K562 (cell line): Measurements from ENCODE around the gene FRMD5. TPM values are rescaled to one million over a fixed set of nuclear protein-coding genes. Genes with fewer than 3 reads are reported as not detected.
A peak's percentile ranks its signal among the peaks of the same experiment; 100 is the strongest.

ENCODE experiments used
- CBFA2T3 ChIP-seq: fragments of 450-650 bp; IDR thresholded peaks from 2 replicates; pipeline ENCODE4 v1.6.1; 2017
- ERF ChIP-seq: fragments of 450-650 bp; formaldehyde crosslinking; IDR thresholded peaks from 2 replicates; pipeline ENCODE4 v1.4.0; 2020; ENCODE audit warnings: mild to moderate bottlenecking, mixed read lengths
- GATAD2B ChIP-seq: fragments of 450-650 bp; IDR thresholded peaks from 2 replicates; pipeline ENCODE4 v1.6.1; 2017; ENCODE audit warnings: mild to moderate bottlenecking, borderline replicate concordance
- HIVEP1 ChIP-seq: fragments of 250-450 bp; sonication (Bioruptor Pico); IDR thresholded peaks from 2 replicates; pipeline ENCODE4 v1.4.0; 2020; ENCODE audit warnings: mild to moderate bottlenecking
- JUND ChIP-seq, 2 experiments: IDR thresholded peaks; 2 replicates in 1 of 2; 3 replicates in 1 of 2; pipeline ENCODE4 v1.6.1; 2011; ENCODE audit warnings: borderline replicate concordance in 2 of 2, low read depth in 2 of 2, low read length in 2 of 2, improper control_type of control experiment in 1 of 2, missing biosample characterization in 1 of 2, missing genetic modification characterization in 1 of 2, missing genetic modification reagents in 1 of 2
- MTA2 ChIP-seq: fragments of 450-650 bp; IDR thresholded peaks from 2 replicates; pipeline ENCODE4 v1.6.1; 2016; ENCODE audit warnings: low read depth
- MTA3 ChIP-seq: fragments of 450-650 bp; formaldehyde crosslinking; IDR thresholded peaks from 2 replicates; pipeline ENCODE4 v1.6.1; 2017; ENCODE audit warnings: mild to moderate bottlenecking, borderline replicate concordance
- SMC3 ChIP-seq: conservative IDR thresholded peaks from 2 replicates; pipeline ENCODE4 v1.6.1; 2011; ENCODE audit warnings: low read depth, low read length, improper control_type of control experiment; ENCODE audit not compliant: insufficient read depth
- TCF7L2 ChIP-seq: fragments of 150-350 bp; IDR thresholded peaks from 2 replicates; pipeline ENCODE4 v1.6.1; 2016; ENCODE audit warnings: low read depth, mild to moderate bottlenecking, low read length, moderate library complexity
- ZNF311 ChIP-seq: fragments of 250-450 bp; sonication (Bioruptor Pico); IDR thresholded peaks from 2 replicates; pipeline ENCODE4 v1.4.0; 2020; ENCODE audit warnings: mild to moderate bottlenecking, moderate library complexity
- ZNF324 ChIP-seq: fragments of 250-450 bp; sonication (Bioruptor Pico); IDR thresholded peaks from 2 replicates; pipeline ENCODE4 v1.4.0; 2020; ENCODE audit warnings: mild to moderate bottlenecking
- polyA plus RNA-seq, 8 experiments: library from polyadenylated mRNA; depleted of rRNA in 4 of 8; stranded (reverse) in 5 of 8; unstranded in 3 of 8; fragments of >200 nt; fragmentation: Nextera tagmentation in 2 of 8; fragmentation: Illumina TruSeq in 1 of 8; extraction: Ambion mirVana in 2 of 8; extraction: Trizol in 1 of 8; gene quantifications; 2 replicates each; pipeline versions ENCODE4 v1.2.1 to v1.2.3, GENCODE V29; 2011 to 2014; ENCODE audit warnings: inconsistent platforms in 1 of 8, missing spikeins in 1 of 8
- total RNA-seq, 7 experiments: library from RNA; depleted of rRNA in 6 of 7; stranded (reverse); fragments of >200 nt in 6 of 7; fragmentation: Illumina TruSeq in 2 of 7; extraction: Trizol in 2 of 7; gene quantifications; 2 replicates each; pipeline versions ENCODE4 v1.2.1 to v1.2.3, GENCODE V29; 2011 to 2021; ENCODE audit warnings: low replicate concordance in 1 of 7
- TF ChIP-seq, protein P1 (sequence below): sonication (generic); formaldehyde crosslinking; IDR thresholded peaks from 2 replicates; pipeline ENCODE4 v1.9.0; 2022; ENCODE audit warnings: mild to moderate bottlenecking, missing genetic modification reagents
- TF ChIP-seq, protein P2 (sequence below): fragments of 450-650 bp; IDR thresholded peaks from 2 replicates; pipeline ENCODE4 v1.6.1; 2016; ENCODE audit warnings: mild to moderate bottlenecking, moderate library complexity
- TF ChIP-seq, protein P3 (sequence below): fragments of 450-650 bp; IDR thresholded peaks from 2 replicates; pipeline ENCODE4 v1.6.1; 2016; ENCODE audit warnings: antibody characterized with exemption

Gene FRMD5
- total and polyA plus RNA-seq, 9 of the 15 experiments (the other 6 are each of a cell fraction or from before 2014, with no cell fraction given): 0.13 to 0.38 TPM; not detected in 7

DNA sequence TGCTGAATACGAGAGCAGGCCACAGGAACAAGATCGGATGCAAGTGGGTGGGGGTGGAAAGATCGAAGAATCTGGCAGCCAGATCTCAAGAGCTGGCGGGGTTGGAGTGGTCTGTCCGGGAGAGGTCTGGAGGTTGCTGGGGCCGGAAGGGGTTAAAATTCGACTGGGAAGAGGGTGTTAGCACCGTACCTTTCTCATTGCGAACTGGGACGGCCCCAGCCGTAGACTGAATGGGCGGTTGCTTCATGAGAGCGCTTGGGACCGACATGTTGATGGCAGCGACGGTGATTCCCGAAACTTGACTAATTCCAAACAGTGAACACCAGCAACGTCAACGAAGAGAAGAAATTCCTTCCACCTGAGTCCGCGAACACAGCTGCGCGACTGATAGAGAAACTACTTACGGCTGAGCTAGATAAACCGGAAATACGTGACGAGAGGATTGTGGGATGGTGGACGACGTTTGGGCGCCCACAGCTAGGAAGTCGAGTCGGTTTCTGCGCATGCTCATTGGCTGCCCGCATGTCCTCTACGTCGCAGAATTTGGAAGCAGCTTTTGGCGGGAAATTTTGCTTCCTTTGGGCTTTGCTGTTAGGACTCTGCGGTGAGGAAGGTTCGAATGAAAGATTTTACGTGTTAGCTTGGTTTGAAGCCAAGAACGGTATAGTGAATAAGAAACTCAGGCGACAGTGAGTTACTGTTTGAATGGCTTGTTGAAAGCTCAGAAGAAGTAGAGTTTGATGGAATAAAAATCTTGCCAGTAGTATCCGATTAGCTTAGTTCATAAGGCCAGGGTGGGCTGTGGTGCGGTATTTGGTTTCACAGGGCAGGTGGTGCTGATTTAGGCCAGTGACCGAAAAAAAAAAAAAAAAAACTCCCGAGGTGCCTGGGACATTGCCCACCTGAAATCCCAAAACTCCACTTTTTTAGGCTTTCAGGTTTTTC lies 370.5 kb downstream of the FRMD5 start, which contains the start of gene MFAP1 (continued):
- TF ChIP-seq ERF (CRISPR knock-in tag) (no peak; the same call in 1 of the 2 replicates), CBFA2T3 (peak; percentile 55), TCF7L2 (no peak), GATAD2B (peak; percentile 27; the same call in 1 of the 2 replicates), MTA3 (peak; percentile 74; the same call in 1 of the 2 replicates), HIVEP1 (CRISPR knock-in tag) (no peak), JUND (IDR thresholded peaks at IDR 0.05; ENCODE audit: borderline replicate concordance, low read depth, low read length) (peak; percentile 46; the same call in 1 of the 2 replicates), JUND (tag; IDR thresholded peaks at IDR 0.05; ENCODE audit: borderline replicate concordance, low read depth, low read length) (peak; percentile 25; the same call in 1 of the 3 replicates), MTA2 (no peak), ZNF311 (CRISPR knock-in tag) (no peak), ZNF324 (no peak), SMC3 (no peak)
- TF ChIP-seq, protein P1, sequence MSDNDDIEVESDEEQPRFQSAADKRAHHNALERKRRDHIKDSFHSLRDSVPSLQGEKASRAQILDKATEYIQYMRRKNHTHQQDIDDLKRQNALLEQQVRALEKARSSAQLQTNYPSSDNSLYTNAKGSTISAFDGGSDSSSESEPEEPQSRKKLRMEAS (CRISPR knock-in tag): peak; percentile 98
- TF ChIP-seq, protein P2, sequence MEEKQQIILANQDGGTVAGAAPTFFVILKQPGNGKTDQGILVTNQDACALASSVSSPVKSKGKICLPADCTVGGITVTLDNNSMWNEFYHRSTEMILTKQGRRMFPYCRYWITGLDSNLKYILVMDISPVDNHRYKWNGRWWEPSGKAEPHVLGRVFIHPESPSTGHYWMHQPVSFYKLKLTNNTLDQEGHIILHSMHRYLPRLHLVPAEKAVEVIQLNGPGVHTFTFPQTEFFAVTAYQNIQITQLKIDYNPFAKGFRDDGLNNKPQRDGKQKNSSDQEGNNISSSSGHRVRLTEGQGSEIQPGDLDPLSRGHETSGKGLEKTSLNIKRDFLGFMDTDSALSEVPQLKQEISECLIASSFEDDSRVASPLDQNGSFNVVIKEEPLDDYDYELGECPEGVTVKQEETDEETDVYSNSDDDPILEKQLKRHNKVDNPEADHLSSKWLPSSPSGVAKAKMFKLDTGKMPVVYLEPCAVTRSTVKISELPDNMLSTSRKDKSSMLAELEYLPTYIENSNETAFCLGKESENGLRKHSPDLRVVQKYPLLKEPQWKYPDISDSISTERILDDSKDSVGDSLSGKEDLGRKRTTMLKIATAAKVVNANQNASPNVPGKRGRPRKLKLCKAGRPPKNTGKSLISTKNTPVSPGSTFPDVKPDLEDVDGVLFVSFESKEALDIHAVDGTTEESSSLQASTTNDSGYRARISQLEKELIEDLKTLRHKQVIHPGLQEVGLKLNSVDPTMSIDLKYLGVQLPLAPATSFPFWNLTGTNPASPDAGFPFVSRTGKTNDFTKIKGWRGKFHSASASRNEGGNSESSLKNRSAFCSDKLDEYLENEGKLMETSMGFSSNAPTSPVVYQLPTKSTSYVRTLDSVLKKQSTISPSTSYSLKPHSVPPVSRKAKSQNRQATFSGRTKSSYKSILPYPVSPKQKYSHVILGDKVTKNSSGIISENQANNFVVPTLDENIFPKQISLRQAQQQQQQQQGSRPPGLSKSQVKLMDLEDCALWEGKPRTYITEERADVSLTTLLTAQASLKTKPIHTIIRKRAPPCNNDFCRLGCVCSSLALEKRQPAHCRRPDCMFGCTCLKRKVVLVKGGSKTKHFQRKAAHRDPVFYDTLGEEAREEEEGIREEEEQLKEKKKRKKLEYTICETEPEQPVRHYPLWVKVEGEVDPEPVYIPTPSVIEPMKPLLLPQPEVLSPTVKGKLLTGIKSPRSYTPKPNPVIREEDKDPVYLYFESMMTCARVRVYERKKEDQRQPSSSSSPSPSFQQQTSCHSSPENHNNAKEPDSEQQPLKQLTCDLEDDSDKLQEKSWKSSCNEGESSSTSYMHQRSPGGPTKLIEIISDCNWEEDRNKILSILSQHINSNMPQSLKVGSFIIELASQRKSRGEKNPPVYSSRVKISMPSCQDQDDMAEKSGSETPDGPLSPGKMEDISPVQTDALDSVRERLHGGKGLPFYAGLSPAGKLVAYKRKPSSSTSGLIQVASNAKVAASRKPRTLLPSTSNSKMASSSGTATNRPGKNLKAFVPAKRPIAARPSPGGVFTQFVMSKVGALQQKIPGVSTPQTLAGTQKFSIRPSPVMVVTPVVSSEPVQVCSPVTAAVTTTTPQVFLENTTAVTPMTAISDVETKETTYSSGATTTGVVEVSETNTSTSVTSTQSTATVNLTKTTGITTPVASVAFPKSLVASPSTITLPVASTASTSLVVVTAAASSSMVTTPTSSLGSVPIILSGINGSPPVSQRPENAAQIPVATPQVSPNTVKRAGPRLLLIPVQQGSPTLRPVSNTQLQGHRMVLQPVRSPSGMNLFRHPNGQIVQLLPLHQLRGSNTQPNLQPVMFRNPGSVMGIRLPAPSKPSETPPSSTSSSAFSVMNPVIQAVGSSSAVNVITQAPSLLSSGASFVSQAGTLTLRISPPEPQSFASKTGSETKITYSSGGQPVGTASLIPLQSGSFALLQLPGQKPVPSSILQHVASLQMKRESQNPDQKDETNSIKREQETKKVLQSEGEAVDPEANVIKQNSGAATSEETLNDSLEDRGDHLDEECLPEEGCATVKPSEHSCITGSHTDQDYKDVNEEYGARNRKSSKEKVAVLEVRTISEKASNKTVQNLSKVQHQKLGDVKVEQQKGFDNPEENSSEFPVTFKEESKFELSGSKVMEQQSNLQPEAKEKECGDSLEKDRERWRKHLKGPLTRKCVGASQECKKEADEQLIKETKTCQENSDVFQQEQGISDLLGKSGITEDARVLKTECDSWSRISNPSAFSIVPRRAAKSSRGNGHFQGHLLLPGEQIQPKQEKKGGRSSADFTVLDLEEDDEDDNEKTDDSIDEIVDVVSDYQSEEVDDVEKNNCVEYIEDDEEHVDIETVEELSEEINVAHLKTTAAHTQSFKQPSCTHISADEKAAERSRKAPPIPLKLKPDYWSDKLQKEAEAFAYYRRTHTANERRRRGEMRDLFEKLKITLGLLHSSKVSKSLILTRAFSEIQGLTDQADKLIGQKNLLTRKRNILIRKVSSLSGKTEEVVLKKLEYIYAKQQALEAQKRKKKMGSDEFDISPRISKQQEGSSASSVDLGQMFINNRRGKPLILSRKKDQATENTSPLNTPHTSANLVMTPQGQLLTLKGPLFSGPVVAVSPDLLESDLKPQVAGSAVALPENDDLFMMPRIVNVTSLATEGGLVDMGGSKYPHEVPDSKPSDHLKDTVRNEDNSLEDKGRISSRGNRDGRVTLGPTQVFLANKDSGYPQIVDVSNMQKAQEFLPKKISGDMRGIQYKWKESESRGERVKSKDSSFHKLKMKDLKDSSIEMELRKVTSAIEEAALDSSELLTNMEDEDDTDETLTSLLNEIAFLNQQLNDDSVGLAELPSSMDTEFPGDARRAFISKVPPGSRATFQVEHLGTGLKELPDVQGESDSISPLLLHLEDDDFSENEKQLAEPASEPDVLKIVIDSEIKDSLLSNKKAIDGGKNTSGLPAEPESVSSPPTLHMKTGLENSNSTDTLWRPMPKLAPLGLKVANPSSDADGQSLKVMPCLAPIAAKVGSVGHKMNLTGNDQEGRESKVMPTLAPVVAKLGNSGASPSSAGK: peak; percentile 99
- TF ChIP-seq, protein P3, sequence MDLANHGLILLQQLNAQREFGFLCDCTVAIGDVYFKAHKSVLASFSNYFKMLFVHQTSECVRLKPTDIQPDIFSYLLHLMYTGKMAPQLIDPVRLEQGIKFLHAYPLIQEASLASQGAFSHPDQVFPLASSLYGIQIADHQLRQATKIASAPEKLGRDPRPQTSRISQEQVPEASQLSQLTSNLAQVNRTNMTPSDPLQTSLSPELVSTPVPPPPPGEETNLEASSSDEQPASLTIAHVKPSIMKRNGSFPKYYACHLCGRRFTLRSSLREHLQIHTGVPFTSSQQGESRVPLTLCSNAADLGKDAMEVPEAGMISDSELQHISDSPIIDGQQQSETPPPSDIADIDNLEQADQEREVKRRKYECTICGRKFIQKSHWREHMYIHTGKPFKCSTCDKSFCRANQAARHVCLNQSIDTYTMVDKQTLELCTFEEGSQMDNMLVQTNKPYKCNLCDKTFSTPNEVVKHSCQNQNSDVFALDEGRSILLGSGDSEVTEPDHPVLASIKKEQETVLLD: peak; percentile 91
